GM04503 (cell line): ENCODE data around the gene MYOM1.
"Not testable (repeated sequence)": the region's sequence is repeated elsewhere in the genome, so short reads cannot be mapped to it uniquely, and the experiment has no call there.

Experiments
- DNase-seq: peaks from one replicate; pipeline ENCODE4 v3.0.0-alpha.2; 2012; ENCODE audit warnings: low read depth

MYOM1 gene

GRCh38 chr18:3025544-3025943 lies 194.2 kb downstream of the MYOM1 start:
- DNase-seq: no peak

- DNase-seq: not testable (repeated sequence)
These were observed 196.2 kb downstream of the MYOM1 start for GRCh38 chr18:3023603-3024002.
